Measurements from ENCODE around the gene ARSA.
"Not testable (repeated sequence)": the region's sequence is repeated elsewhere in the genome, so short reads cannot be mapped to it uniquely, and the experiment has no call there.

The ARSA gene

GRCh38 chr22:50643821-50644101, 15.8 kb upstream of the ARSA start:
- H3K9me3 ChIP-seq (ENCODE audit: control insufficient read depth, insufficient read depth, low read depth, low read length); H3K36me3 ChIP-seq (ENCODE audit: control insufficient read depth in 2 of 2, insufficient read depth in 1 of 2, low read length in 2 of 2); H3K4me1 ChIP-seq (ENCODE audit: control insufficient read depth, insufficient read depth, low read length); CTCF ChIA-PET; H3K27ac ChIP-seq (ENCODE audit: extremely low read depth, low read depth, low read length); POLR2A ChIA-PET; H3K4me3 ChIP-seq (ENCODE audit: low read depth, low read length): not testable (repeated sequence)
- peak; percentile 6; the same call in 1 of the 2 replicates for TF ChIP-seq ZBTB48 (tag by site-specific recombination; IDR thresholded peaks at IDR 0.05)

GRCh38 chr22:50643021-50643820, 15.3 kb upstream of the ARSA start:
- H3K4me3 ChIP-seq (ENCODE audit: low read depth, low read length); POLR2A ChIA-PET; H3K36me3 ChIP-seq (ENCODE audit: control insufficient read depth in 2 of 2, insufficient read depth in 1 of 2, low read length in 2 of 2); H3K4me1 ChIP-seq (ENCODE audit: control insufficient read depth, insufficient read depth, low read length); H3K27ac ChIP-seq (ENCODE audit: extremely low read depth, low read depth, low read length); H3K9me3 ChIP-seq (ENCODE audit: control insufficient read depth, insufficient read depth, low read depth, low read length): not testable (repeated sequence)
- TF ChIP-seq ZBTB48 (tag by site-specific recombination; IDR thresholded peaks at IDR 0.05): peak; percentile 90
- CTCF ChIA-PET: interaction anchor here (1.3 kb wide), 1 partner anchor 33 kb away, joined by 3 read pairs; no protein-coding TSS in a partner anchor

GRCh38 chr22:50641696-50642607, 14.0 kb upstream of the ARSA start:
- ChIA-PET CTCF (interaction anchor here (0.6 to 1.5 kb wide), 7 partner anchors 11 to 290 kb away, joined by 3 to 8 read pairs (median 3); no protein-coding TSS in a partner anchor), POLR2A (interaction anchor here (0.8 kb wide), 1 partner anchor 12 kb away, joined by 3 read pairs; no protein-coding TSS in a partner anchor)
- no peak overlapping the region for H3K27ac ChIP-seq (ENCODE audit: extremely low read depth, low read depth, low read length)
- TF ChIP-seq REPIN1 (tag by site-specific recombination; IDR thresholded peaks at IDR 0.05; ENCODE audit: low read depth): no peak
- 0 out of 2 replicates have a peak, but pooled peaks have one; percentile 16 for TF ChIP-seq CTCF (tag by site-specific recombination; IDR thresholded peaks at IDR 0.05)
- no peak for TF ChIP-seq ZNF626 (tag by site-specific recombination; IDR thresholded peaks at IDR 0.05)
- no peak for TF ChIP-seq PBX3 (CRISPR knock-in tag; IDR thresholded peaks at IDR 0.05)
- no peak for TF ChIP-seq ELK4 (IDR thresholded peaks at IDR 0.05; ENCODE audit: borderline replicate concordance, low read depth, low read length)
- TF ChIP-seq RBAK (tag by site-specific recombination; IDR thresholded peaks at IDR 0.05): no peak
- no peak for TF ChIP-seq SCRT2 (tag by site-specific recombination; IDR thresholded peaks at IDR 0.05)
- TF ChIP-seq ZNF354C (tag by site-specific recombination; IDR thresholded peaks at IDR 0.05; ENCODE audit: borderline replicate concordance, low read depth): no peak
- no peak for TF ChIP-seq ATF2 (tag by site-specific recombination; IDR thresholded peaks at IDR 0.05; ENCODE audit: low read depth)
- H3K9me3 ChIP-seq (ENCODE audit: control insufficient read depth, insufficient read depth, low read depth, low read length): no peaks in the 10 kb centered on the region
- H3K36me3 ChIP-seq (ENCODE audit: control insufficient read depth in 2 of 2, insufficient read depth in 1 of 2, low read length in 2 of 2): no peaks in the 10 kb centered on the region
- no peaks in the 10 kb centered on the region for H3K4me1 ChIP-seq (ENCODE audit: control insufficient read depth, insufficient read depth, low read length)
- no peak overlapping the region for H3K4me3 ChIP-seq (ENCODE audit: low read depth, low read length)
